Jurkat, Clone E6-1 (cell line): ENCODE results near the gene ACTR1A.
"Not testable (repeated sequence)": the region's sequence is repeated elsewhere in the genome, so short reads cannot be mapped to it uniquely, and the experiment has no call there.

Experiments
- DNase-seq: peaks from one replicate; pipeline ENCODE4 v3.0.0-alpha.2; 2011; ENCODE audit warnings: low read depth, low spot score
- H3K4me3 ChIP-seq: 2 replicates; pipeline ENCODE4 v1.5.1; 2011; ENCODE audit warnings: mild to moderate bottlenecking, low read length, control low read depth, moderate library complexity

ACTR1A gene

DNA sequence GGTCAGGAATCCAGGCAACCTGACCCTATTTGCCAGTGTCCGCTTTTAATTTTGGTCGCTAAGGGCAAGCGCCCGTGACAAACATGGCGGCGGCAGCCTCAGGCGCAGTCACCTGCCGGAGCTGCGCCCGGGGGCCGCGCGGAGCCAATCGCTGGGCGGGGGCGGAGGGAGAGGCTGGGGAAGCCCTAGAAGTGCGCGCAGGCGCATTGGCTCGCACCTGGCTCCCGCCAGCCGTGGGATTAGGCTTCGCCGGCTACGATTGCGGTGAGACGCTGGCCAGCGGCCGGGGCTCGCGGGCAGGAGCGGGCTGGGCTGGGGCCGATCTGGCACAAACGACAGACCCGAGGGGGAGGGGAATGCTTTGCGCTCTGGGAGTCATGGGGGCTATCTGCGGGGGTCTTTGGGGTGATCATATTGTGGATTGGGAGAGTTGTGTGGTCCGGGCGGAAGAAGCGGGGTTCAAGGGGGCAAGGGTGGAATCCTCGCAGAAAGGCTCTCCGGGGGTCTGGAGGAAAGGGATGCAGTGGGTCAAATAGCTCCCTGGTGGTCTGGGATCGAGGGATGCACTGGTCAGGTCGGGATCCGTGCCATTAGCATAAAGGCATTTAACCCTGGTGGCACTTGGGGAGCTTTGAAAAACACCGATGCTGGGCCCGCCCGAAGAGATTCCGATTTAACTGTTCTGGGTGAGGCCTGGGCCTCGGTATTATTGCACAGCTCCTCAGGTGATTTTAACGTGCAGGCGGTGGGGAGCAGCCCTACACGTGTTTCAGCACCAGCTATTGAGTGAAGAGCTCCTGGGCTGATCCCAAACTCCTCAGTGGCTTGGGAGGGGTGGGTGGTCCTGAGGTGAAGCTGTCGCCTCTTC is 41.1 kb downstream of the ACTR1A start:
- peak overlapping the region; percentile 86 for H3K4me3 ChIP-seq
- DNase-seq = peak; percentile 75

DNA sequence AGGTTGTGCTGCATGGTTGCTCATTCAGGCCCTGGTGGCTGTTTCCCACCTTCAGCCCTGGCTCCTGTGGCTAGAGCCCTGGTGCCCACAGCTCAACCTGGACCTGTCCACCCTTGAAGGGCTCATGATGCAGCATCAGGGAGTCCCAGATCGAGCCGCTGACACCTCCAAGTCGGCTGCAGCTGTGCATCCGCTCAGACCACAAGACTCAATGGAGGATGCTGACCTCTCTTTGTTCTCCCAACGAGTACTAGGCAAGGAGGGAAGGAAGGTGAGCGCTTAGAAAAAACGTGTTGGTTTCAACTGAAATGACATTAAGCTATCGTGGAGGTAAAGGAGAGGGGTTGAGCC is 41.7 kb downstream of the ACTR1A start:
- DNase-seq = no peak
- H3K4me3 ChIP-seq = peak overlapping the region; percentile 86

DNA sequence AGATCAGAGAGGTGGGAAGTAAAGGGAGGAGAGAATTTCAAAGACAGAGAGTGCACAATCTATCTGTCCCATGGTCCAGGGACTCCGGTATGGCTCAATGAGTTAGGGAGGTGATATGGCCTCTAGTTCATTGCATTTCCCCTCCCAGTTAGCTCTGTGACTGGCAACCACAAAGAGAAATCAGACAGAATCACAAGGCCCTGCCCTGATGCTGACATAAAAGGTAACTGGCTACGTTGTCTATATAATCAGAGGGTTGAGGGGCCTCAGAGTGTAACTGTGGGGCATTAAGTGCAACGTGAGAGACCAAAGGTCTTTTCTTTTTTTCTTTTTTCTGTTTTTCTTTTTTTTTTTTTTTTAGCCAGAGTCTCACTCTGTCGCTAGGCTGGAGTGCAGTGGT is 43.9 kb downstream of the ACTR1A start:
- no peak overlapping the region for H3K4me3 ChIP-seq
- DNase-seq = no peak

DNA sequence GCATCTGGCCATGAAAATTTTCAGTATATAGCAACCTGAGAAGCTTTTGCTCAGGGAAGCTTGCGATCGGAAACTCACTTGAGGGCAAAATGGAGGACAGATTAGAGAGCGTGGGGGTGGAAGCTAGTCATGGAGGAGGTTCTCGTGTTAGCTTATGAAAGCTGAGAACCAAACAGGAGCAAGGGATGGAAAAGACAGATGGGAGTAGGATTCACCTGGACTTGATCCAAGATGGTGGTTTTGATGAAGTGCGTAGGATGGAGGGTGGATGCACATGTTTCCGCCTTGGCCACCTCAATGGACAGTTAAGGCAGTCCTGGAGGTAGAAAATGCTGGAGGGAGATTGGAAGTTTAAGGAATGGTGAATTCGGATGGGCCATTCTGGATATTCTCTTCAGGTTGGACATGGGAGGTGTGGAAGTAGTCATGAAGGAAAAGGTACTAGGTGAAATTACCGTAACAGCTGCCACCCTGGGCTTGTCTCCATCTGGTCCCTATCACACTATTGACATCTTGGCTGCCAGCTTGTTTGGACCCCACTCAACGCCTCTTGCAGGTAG is 44.8 kb downstream of the ACTR1A start:
- no peak for DNase-seq
- no peak overlapping the region for H3K4me3 ChIP-seq

DNA sequence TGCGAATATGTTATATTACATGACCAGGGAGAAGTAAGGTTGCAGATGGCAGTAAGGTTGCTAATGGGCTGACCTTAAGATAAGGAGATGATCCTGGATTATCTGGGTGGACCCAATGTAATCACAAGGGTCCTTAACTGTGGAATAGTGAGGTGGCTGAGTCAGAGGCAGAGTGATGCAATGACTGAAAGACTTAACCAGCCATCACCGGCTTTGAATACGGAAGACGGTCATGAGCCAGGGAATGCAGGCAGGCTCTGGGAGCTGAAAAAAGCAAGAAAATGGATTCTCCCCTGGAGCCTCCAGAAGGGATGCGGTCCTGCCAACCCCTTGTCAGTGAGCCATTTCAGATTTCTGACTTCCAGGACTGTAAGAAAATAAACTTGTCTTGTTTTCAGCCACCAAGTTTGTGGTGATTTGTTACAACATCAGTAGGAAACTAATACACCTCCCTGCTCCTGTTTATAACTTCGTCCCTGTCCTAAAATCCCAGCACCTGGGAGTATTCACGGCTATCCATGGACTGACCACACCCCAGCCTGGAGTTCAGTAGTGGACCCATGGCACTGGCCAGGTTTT is 46.5 kb downstream of the ACTR1A start:
- no peak for DNase-seq

DNA sequence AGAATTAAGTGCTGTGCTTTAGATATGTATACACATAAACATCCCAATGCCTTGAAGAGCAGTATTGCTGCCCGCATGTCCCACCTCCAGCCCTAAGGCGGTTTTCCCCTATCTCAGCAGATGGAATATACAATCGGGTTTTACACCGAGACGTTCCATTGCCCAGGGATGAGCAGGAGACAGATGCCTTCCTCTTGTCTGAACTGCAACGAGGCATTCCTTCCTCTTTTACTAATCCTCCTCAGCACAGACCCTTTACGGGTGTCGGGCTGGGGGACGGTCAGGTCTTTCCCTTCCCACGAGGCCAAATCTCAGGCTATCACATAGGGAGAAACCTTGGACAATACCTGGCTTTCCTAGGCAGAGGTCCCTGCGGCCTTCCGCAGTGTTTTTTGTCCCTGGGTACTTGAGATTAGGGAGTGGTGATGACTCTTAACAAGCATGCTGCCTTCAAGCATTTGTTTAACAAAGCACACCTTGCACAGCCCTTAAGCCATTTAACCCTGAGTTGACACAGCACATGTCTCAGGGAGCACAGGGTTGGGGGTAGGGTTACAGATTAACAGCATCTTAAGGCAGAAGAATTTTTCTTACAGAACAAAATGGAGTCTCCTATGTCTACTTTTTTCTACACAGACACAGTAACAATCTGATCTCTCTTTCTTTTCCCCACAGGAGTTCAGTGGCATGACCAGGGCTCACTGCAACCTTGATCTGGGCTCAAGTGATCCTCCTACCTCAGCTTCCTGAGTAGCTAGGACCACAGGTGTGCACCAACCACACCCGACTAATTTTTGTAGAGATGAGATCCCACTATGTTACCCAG is 47.6 kb downstream of the ACTR1A start:
- DNase-seq, H3K4me3 ChIP-seq: not testable (repeated sequence)

More for the DNA sequence above, 46.5 kb downstream of the ACTR1A start:
- no peak overlapping the region for H3K4me3 ChIP-seq

DNA sequence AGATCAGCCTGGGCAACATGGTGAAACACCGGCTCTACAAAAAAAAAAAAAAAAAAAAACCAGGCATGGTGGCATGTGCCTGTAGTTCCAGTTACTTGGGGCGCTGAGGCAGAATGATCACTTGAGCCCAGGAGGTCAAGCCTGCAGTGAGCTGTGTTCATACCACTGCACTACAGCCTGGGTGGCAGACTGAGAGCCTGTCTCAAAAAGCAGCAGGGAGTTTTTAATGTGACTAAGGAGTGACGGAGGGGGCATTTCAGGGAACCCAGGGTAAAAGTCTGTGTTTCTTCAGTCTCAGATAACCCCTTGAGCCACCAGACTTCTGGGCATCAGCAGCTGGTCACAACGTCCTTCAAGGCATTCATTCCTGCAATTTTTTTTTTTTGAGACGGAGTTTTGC is 49.0 kb downstream of the ACTR1A start:
- no peak overlapping the region for H3K4me3 ChIP-seq
- no peak for DNase-seq

DNA sequence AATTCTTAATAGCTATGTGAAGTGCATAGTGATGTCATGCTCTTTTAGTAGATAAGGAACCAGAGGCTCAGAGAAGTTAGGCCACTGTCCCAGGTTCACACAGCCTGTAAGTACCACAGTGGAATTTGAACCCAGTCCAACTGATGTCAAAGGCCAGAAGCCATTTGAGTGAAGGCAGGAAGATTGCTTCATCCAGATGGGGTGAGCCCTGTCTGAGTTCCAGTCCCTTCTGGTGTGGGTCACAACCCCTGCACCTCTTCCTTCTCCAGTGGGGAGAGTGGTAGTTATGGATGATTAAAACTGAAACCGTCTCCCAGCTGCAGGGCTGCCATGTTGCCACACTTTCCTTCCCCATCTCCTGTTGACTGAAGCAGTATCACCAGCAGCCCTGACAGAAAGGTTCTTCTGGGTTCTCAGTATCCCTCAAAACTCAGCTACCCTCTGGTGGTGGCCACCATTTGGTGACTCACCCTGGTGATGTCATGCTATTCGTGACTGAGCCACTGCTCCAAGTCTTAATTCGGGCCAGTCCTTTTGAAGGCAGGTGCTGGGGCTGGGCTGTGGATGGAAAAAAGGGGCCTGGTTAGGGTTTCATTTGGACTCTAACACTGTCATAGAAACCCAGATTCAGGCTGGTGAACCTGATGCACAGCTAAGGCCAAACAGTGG is 49.7 kb downstream of the ACTR1A start:
- no peak for DNase-seq
- no peak overlapping the region for H3K4me3 ChIP-seq

DNA sequence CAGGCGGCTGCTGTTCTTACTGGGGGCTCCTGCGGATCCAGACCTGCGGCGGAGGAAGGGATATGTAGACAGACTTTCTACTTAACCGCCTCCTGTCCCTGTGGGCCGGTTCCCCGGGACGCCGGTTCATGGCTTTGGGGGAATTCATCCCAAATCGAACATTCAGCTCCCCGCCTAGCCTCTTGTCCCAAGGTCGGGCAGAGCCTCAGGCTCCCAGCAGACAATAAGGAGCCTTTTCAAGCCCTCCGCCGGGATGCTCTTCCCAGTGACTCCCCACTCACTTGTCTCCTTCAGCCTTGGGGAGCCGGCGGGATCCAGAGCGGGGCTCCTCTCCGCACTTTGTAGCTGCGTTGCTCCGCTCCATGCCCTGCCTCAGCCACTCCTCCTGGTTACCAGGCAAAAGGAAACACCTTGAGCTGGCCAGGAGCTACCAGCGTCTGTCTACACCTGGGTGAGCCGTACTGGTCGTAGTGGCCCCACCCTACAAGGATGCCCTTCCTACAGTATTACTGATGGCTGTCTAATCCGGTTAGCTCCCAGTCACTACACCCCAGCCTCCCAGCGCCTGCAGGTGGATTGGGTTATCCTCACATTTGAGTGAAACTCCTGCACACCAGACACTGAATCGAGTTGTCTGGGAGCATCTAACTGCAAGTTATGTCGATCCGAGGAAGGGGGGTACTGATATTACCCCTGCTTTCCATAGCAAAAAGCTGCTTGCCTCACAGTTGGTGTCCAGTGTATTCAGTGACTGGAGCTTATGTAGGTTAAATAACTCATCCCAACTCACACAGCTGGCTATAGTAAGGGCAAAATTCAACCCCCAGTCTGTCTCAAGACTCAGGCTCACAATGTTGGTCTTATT is 51.2 kb downstream of the ACTR1A start, which contains the start of gene C10orf95:
Gene C10orf95, minus strand, starts transcription at position 439 of the 865 bp plus-strand sequence. CDS start 450 bp downstream, outside the sequence.
- no peak for DNase-seq

DNA sequence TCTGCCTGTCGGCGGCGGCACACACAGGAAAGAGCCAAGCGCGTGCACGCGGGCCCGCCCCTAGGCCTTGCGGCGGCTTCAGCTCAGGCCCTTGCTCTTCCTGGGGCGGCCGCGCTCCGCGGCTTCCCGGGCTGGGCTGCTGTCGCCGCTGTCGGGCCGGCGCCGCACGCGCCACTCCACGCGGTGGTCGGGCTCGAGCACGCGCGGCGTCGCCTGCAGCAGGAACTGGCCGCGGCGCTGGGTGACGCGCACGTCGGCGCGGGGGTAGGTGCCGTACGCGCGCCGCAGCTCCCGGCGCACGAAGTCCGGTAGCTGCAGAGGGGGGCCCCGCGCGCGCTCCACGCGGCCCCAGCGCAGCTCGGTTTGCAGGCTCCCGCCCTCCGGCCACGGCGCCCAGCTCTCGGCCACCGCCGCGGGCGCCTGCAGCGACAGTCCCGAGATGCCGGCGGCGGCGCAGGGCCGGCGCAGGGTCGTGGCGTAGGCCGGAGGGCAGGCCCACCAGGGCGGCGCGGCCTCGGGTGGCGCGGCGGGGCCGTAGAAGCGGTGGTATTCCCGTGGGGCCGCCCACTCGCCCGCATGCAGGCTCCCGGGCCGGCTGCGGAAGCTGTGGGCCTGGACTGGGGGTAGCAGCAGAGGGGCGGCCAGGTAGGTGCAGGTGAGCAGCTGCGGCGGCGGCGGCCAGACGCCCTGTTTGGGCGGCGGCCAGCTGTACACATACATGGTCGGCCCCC is 52.0 kb downstream of the ACTR1A start:
- DNase-seq = peak; percentile 87
- H3K4me3 ChIP-seq = peak overlapping the region; percentile 99

More for the DNA sequence above, 51.2 kb downstream of the ACTR1A start, which contains the start of gene C10orf95:
- peak within 1 kb of the TSS; percentile 99 for H3K4me3 ChIP-seq

DNA sequence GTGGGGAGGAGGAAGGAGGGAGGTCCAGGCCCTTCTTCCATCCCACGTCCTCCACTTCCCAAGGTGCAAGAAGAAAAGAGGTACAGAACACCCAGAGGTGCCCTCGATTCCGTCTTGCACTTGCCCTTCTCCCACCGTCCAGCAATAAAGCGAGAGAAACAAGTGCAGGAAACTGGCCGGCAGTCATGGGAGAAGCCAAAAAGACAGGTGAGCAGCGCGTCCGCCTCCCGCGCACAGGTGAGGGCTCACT is 52.5 kb downstream of the ACTR1A start:
- DNase-seq = no peak
- peak overlapping the region; percentile 99 for H3K4me3 ChIP-seq

DNA sequence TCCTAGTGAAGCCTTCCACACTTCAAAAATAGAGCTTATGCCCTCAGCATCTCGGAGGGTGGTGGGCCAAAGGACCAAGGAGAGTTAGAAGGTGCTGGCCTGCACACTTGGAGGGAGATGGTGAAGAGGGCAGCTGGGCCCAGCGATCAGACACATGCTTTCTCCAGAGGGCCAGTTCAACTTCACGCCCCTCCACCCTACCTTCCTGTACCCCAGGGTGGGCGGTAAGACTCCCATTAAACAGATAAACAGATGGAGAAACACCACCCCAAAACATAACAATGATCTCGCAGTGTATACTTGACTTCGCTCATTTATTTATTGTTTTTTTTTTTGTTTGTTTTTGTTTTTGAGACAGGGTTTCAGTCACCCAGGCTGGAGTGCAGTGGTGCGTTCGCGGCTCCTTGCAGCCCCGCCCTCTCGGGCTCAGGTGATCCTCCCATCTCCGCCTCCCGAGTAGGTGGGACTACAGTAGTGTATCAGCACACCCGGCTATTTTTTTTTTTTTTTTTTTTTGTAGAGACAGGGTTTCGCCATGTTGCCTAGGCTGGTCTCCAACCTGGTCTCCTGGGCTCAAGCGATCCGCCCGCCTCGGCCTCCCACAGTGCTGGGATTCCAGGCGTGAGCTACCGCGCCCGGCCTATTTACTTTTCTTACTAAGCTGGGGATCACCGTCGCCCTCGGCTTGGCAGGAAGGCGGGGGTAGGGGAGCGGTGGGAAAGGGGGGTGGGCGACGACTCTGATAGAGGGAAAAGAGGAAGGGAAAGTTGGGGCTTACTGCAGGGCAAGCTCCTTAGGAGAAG is 53.0 kb downstream of the ACTR1A start:
- peak overlapping the region; percentile 99 for H3K4me3 ChIP-seq
- DNase-seq = peak; percentile 87

DNA sequence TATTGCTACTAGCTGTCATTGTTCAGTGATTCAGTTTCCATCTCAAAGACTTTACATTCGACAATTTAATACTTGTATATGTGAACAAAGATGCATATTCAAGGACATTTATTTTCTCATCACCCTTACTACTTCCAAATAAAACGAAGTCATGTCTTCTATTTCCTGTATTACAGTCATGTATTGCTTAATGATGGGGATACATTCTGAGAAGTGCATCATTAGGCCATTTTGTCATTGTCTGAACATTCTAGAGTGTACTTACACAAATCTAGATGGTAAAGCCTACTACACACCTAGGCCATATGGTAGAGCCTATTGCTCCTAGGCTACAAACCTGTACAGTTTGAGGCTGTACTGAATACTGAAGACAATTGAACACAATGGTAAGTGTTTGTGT is 57.7 kb downstream of the ACTR1A start:
- no peak overlapping the region for H3K4me3 ChIP-seq
- no peak for DNase-seq

DNA sequence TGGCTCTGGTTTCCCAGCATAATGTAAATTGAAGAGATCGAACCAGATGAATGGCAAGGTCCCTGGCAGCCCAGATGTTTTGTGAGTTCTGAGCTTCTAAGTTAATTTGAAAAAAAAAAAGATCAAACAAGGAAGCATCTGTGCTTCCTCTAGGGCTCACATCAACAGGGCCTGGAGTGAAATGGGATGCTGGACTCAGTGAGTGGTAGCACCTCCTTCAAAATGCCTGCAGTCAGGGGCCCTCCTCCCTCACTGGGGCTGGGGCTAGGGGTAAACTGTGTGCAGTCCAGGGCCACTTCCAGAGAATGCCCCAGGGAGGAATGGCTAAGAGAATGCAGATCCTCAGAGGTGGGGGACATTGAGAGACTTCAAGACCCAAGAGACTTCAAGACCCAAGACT is 64.1 kb downstream of the ACTR1A start:
- no peak overlapping the region for H3K4me3 ChIP-seq
- DNase-seq = no peak

DNA sequence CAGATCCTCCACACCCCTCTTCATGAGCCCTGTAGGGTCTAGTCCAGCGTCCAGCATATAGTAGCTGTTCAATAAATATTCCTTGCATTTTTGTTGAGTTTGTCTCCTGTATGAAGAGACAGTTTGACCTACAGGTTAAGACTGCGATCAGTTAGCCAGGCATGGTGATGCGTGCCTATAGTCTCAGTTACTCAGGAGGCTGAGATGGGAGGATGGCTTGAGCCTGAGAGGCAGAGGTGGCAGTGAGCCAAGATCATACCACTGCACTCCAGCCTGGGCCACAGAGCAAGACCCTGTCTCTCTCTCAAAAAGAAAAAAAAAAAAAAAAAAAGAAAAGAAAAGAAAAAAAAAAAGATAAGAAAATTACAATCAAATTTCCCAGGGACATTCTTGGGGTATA is 65.0 kb downstream of the ACTR1A start:
- H3K4me3 ChIP-seq = no peak overlapping the region
- no peak for DNase-seq

DNA sequence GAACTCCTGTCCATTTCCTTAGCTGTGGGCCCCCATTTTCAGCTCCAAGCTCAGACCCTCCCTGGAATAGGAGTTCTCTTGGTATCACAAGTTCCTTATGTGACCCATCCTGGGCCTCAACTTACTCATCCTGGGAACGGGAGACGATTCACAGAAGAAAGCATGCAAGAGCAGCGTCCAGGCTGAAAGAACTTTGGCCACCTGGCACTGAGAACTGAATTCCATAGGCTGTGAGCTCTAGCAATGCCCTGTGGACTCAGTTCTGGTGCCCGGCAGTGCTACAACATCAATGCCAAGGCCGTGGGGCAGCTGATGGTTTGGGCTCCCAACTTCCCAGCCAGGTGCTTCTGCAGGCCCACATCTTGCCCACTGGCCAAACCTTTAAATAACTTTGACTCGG is 66.2 kb downstream of the ACTR1A start:
- H3K4me3 ChIP-seq = no peak overlapping the region

More for the DNA sequence above, 66.2 kb downstream of the ACTR1A start:
- DNase-seq = no peak
